Stomach (tissue), 9 donors: ENCODE results near the gene PXYLP1. TPM values are rescaled to one million over a fixed set of nuclear protein-coding genes. Genes with fewer than 3 reads are reported as not detected.
A peak's percentile ranks its signal among the peaks of the same experiment; 100 is the strongest.

Experiments
- DNase-seq, 2 donors: peaks; one replicate each; pipeline versions ENCODE4 v3.0.0 to v3.0.0-alpha.2; 2013 to 2019
- H3K27ac ChIP-seq, 5 donors: fragments of 200-600 bp in 4 of 5; sonication (generic) in 4 of 5; one replicate each; pipeline ENCODE4 v1.5.1; 2013 to 2019; ENCODE audit warnings: mild to moderate bottlenecking in 1 of 5, moderate library complexity in 1 of 5
- H3K27me3 ChIP-seq, 3 donors: fragments of 200-600 bp; sonication (generic); one replicate each; pipeline ENCODE4 v1.5.1; 2017 to 2019; ENCODE audit warnings: mixed run types in 1 of 3
- H3K36me3 ChIP-seq, 4 donors: fragments of 200-600 bp; sonication (generic); 1 replicate in 3 of 4; 2 replicates in 1 of 4; pipeline ENCODE4 v1.5.1; 2016 to 2019
- H3K4me1 ChIP-seq, 4 donors: fragments of 200-600 bp; sonication (generic); one replicate each; pipeline ENCODE4 v1.5.1; 2016 to 2019
- H3K4me3 ChIP-seq, 4 donors: fragments of 200-600 bp; sonication (generic) in 3 of 4; one replicate each; pipeline ENCODE4 v1.5.1; 2016 to 2019; ENCODE audit warnings: mild to moderate bottlenecking in 1 of 4
- H3K9me3 ChIP-seq, 4 donors: fragments of 200-600 bp; sonication (generic); one replicate each; pipeline ENCODE4 v1.5.1; 2016 to 2019
- EP300 ChIP-seq: sonication (generic); formaldehyde crosslinking; IDR thresholded peaks from one replicate; pipeline ENCODE4 v1.6.1; 2017; ENCODE audit warnings: antibody characterized with exemption
- POLR2A ChIP-seq, 4 donors: fragments of 450-650 bp; IDR thresholded peaks; one replicate each; pipeline ENCODE4 v1.6.1; 2016; ENCODE audit warnings: antibody characterized with exemption in 4 of 4, control low read depth in 2 of 4, mild to moderate bottlenecking in 1 of 4, moderate library complexity in 1 of 4
- POLR2AphosphoS5 ChIP-seq, 3 donors: sonication (generic); formaldehyde crosslinking; IDR thresholded peaks; one replicate each; pipeline ENCODE4 v1.6.1; 2016; ENCODE audit warnings: antibody characterized with exemption in 3 of 3
- WGBS, 5 donors: extraction: QIAGEN DNeasy Blood & Tissue Kit in 3 of 5; methylation state at CpG; one replicate each; pipeline versions ENCODE4 v1.1.5 to v1.1.7; 2013 to 2018; 5-methylcytosine and 5-hydroxymethylcytosine counted together
- intact Hi-C: fragments of 100-400 bp; cut with DNase I; formaldehyde crosslinking; loops from one replicate; pipeline ENCODE4 v1.15.1; 2023; ENCODE audit warnings: low total_unique reads
- polyA plus RNA-seq, 3 donors: library from polyadenylated mRNA; stranded (reverse); fragments of 200-250 nt; gene quantifications; one replicate each; pipeline ENCODE4 v1.2.3, GENCODE V29; 2013
- total RNA-seq, 5 donors: library from RNA; depleted of rRNA; stranded (reverse); fragments of >200 nt; gene quantifications; one replicate each; pipeline versions ENCODE4 v1.1.0 to v1.2.3, GENCODE V29; 2014 to 2016
- TF ChIP-seq, protein P1 (sequence below), 7 experiments: fragments of 450-650 bp in 4 of 7; fragments of 200-600 bp in 3 of 7; sonication (generic) in 3 of 7; IDR thresholded peaks; one replicate each; pipeline ENCODE4 v1.5.1; 2016 to 2019; ENCODE audit warnings: antibody characterized with exemption in 7 of 7, control low read depth in 2 of 7, mild to moderate bottlenecking in 1 of 7
- donor health status: healthy with polysubstance abuse.
- donor health status: Bipolar disorder and iron deficiency.
- donor health status: healthy.

PXYLP1 gene
- total and polyA plus RNA-seq, 8 donors: 0.58 to 24.8 (median 3.8) TPM

DNA sequence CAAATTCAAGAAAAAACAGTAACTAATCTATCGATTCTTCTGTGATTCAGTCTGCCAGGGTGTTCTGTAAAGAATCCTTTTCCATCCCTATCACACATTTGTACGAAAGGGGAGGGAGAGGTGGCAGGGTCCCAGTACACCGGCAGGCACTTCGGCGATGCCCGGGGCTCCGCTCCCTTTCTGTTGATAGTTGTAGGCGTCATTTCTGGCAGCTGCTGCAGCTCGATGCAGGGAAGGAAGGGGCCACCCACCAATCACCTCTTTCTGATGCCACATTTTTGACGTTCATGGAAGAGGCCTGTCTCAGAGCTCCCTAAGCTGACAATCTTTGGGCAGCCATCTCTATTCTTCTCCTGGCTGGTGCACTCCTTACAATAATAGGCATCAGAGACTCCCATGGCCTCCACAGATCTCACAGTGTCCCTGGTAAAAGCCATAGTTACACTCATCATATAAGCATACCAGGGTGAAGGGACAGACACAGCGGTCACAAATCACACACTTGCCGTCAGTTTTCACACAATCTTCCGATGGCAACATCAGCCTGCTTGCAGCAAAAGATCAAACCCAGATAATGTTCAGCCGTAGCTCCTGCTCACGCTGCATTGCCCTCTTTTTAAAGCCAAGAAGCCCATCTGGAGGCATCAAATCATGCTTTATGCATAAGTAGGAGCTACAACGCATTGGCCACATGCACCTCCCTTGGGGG, 75.9 kb downstream of the PXYLP1 start:
- H3K27ac ChIP-seq: no peak overlapping the region
- WGBS, 5 donors: 80 to 86% (median 83%) methylated on average over 16 of the region's 16 CpGs
- H3K9me3 ChIP-seq: no peaks in the 10 kb centered on the region
- no peak overlapping the region for H3K4me3 ChIP-seq
- TF ChIP-seq, protein P1, sequence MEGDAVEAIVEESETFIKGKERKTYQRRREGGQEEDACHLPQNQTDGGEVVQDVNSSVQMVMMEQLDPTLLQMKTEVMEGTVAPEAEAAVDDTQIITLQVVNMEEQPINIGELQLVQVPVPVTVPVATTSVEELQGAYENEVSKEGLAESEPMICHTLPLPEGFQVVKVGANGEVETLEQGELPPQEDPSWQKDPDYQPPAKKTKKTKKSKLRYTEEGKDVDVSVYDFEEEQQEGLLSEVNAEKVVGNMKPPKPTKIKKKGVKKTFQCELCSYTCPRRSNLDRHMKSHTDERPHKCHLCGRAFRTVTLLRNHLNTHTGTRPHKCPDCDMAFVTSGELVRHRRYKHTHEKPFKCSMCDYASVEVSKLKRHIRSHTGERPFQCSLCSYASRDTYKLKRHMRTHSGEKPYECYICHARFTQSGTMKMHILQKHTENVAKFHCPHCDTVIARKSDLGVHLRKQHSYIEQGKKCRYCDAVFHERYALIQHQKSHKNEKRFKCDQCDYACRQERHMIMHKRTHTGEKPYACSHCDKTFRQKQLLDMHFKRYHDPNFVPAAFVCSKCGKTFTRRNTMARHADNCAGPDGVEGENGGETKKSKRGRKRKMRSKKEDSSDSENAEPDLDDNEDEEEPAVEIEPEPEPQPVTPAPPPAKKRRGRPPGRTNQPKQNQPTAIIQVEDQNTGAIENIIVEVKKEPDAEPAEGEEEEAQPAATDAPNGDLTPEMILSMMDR (IDR thresholded peaks at IDR 0.05): no peak
- TF ChIP-seq EP300 (no peak), POLR2AphosphoS5 (IDR thresholded peaks at IDR 0.05) (no peak), POLR2A (IDR thresholded peaks at IDR 0.05) (no peak)
- no peaks in the 10 kb centered on the region for H3K27me3 ChIP-seq
- peaks cover 8 to 15% (median 14%) of the 10 kb centered on the region in 4 donors for H3K4me1 ChIP-seq
- H3K36me3 ChIP-seq: no peaks in the 10 kb centered on the region
- DNase-seq: no peak
- intact Hi-C loops: loop anchor here (10.0 kb wide), 2 partner anchors 147 to 257 kb away; no protein-coding TSS in a partner anchor

DNA sequence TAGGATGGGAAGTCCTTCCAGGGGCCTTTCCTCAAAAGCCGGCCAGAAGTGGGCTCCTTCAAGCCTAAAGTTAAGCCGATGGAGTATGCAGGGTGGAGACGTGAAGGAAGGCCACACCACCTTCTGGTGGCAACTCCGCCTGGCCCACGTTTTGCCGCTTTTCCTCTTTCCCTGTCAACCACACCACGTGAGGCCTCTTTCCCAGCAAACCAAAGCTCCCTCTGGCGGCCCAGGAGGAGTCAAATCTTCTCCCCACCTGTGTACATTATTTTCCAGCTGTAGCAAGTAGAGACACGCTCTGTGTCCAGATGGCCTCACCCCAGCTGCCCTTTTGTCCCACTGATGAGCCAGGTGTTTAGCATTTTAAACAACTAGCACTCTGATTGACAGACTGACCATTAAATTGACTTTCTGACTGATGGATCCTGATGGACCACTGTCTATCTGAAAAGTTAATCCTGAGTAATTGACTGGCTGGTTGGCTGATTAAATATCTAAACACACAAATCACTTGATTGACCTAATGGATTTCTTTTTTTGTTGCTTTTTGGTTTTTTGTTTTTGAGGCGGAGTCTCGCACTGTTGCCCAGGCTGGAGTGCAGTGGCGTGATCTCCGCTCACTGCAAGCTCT, 77.1 kb downstream of the PXYLP1 start:
- intact Hi-C loops: loop anchor here (10.0 kb wide), 2 partner anchors 146 to 256 kb away; no protein-coding TSS in a partner anchor
- Histone ChIP-seq H3K36me3 (no peaks in the 10 kb centered on the region), H3K4me3 (no peak overlapping the region), H3K9me3 (no peaks in the 10 kb centered on the region), H3K27ac (no peak overlapping the region), H3K4me1 (peaks cover 11 to 18% (median 16%) of the 10 kb centered on the region in 4 donors), H3K27me3 (no peaks in the 10 kb centered on the region)
- 41 to 55% (median 54%) methylated on average over 12 to 13 of the region's 13 CpGs for WGBS, 5 donors
- TF ChIP-seq, protein P1 (IDR thresholded peaks at IDR 0.05): peak in 4 of 7 experiments; percentile 43 to 78 (median 48)
- TF ChIP-seq EP300 (no peak), POLR2AphosphoS5 (IDR thresholded peaks at IDR 0.05) (peak in 1 of 3 donors; percentile 34)
- peak; percentile 65 to 89 for DNase-seq

DNA sequence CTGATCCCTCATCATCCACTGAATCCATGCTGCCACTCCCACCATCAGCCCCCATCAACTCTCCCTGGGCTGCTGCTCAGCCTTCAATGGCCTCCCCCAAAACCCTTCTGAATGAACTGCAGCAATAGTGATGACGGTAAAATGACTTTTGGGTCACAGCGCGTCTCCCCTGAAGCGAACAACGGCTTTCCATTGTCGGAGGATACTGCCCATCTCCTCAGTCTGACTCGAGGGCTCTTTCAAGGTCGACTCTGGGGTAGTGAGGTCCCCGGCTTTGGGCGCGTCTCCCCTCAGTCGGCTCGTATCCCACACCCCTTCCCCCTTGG, 79.5 kb downstream of the PXYLP1 start:
- intact Hi-C loops: no loop called here
- no peaks in the 10 kb centered on the region for H3K9me3 ChIP-seq
- no peaks in the 10 kb centered on the region for H3K36me3 ChIP-seq
- H3K27ac ChIP-seq: peak overlapping the region; percentile 38 to 89 (median 84)
- H3K4me1 ChIP-seq: peaks cover 11 to 18% (median 16%) of the 10 kb centered on the region in 4 donors
- DNase-seq: no peak
- no peak for TF ChIP-seq POLR2A (IDR thresholded peaks at IDR 0.05)
- TF ChIP-seq, protein P1 (IDR thresholded peaks at IDR 0.05): no peak
- TF ChIP-seq EP300: no peak
- no peak for TF ChIP-seq POLR2AphosphoS5 (IDR thresholded peaks at IDR 0.05)
- WGBS, 5 donors: 8 to 25% (median 13%) methylated on average over 8 to 13 of the region's 13 CpGs
- H3K4me3 ChIP-seq: peak overlapping the region; percentile 52 to 72 (median 63)
- no peaks in the 10 kb centered on the region for H3K27me3 ChIP-seq

DNA sequence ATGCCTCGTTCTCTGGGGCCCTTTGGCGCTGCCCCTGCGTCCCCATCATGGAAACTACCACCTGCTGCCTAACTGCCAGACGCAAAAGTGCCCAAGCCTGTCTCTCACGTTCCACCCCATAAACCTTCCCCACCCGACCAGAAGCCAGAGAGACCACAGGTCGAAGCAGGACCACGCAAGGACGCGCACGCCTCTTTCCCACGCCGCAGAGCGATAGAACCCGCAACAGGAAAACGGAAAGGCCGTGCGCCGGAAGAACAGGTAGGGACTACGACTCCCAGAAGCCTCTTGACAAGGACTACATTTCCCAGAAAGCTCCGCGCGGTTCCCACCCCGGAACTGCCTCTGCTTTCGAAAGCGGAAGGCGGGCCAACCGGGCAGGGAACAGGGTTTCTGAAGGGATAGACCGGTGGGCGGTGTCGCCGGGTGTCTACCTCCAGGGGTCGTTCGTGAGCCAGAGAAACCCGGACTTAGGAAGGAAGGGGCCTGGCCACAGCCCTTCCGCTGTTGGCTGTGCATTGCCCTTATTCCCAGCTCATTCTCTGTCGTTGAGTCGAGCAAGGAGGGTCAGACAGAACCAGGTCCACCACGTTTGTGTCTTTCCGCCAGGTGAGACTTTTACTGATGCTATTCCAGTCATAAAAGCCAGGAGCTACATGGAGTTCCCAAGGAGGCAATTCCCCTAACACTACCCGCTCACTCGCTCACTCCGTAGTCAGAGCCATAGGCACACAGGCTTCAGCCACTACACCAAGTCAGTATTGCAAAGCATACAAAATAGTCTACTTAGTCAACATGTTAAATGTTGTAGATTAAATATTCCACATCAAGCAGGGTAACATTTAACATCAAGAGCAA, 80.1 kb downstream of the PXYLP1 start:
- no peaks in the 10 kb centered on the region for H3K9me3 ChIP-seq
- no peaks in the 10 kb centered on the region for H3K36me3 ChIP-seq
- H3K27ac ChIP-seq: peak overlapping the region; percentile 73 to 89 (median 84)
- no peaks in the 10 kb centered on the region for H3K27me3 ChIP-seq
- H3K4me1 ChIP-seq: peaks cover 11 to 18% (median 16%) of the 10 kb centered on the region in 4 donors
- peak overlapping the region; percentile 52 to 72 (median 63) for H3K4me3 ChIP-seq
- TF ChIP-seq POLR2A (IDR thresholded peaks at IDR 0.05) (peak in 2 of 4 donors; percentile 16 to 17), EP300 (no peak), POLR2AphosphoS5 (IDR thresholded peaks at IDR 0.05) (peak; percentile 62 to 93 (median 68))
- TF ChIP-seq, protein P1 (IDR thresholded peaks at IDR 0.05): peak in 5 of 7 experiments; percentile 56 to 86 (median 65)
- intact Hi-C loops: no loop called here
- peak; percentile 99 for DNase-seq
- WGBS, 5 donors: 4 to 9% (median 5%) methylated on average over 30 to 43 of the region's 43 CpGs
